Progenitor cell of endocrine pancreas (in vitro differentiated cells): ENCODE results near the gene L3MBTL4. TPM values are rescaled to one million over a fixed set of nuclear protein-coding genes. Genes with fewer than 3 reads are reported as not detected.

Source experiments
- DNase-seq: peaks from one replicate; pipeline ENCODE4 v3.0.0; 2021; ENCODE audit warnings: low spot score; ENCODE audit not compliant: unreplicated experiment
- H3K27ac Mint-ChIP-seq: 2 replicates; pipeline ENCODE4 v1.8.0; 2021; ENCODE audit warnings: mild to moderate bottlenecking, moderate library complexity, mixed read lengths
- H3K27me3 Mint-ChIP-seq: 2 replicates; pipeline ENCODE4 v1.8.0; 2021; ENCODE audit warnings: mixed read lengths
- H3K36me3 Mint-ChIP-seq: 2 replicates; pipeline ENCODE4 v1.8.0; 2022; ENCODE audit warnings: mixed read lengths; ENCODE audit not compliant: insufficient read depth
- H3K4me1 Mint-ChIP-seq: 2 replicates; pipeline ENCODE4 v1.8.0; 2021; ENCODE audit warnings: low read depth, mixed read lengths
- H3K4me3 Mint-ChIP-seq: 2 replicates; pipeline ENCODE4 v1.8.0; 2021; ENCODE audit warnings: low read depth, mild to moderate bottlenecking, moderate library complexity, mixed read lengths
- H3K9me3 Mint-ChIP-seq: 2 replicates; pipeline ENCODE4 v1.8.0; 2021; ENCODE audit warnings: low read depth, mixed read lengths
- CTCF ChIP-seq: fragments of 200-600 bp; sonication (generic); IDR thresholded peaks from one replicate; pipeline ENCODE4 v1.5.0; 2021; ENCODE audit warnings: antibody characterized with exemption, mild to moderate bottlenecking; ENCODE audit not compliant: unreplicated experiment
- total RNA-seq: library from RNA; stranded (reverse); gene quantifications from 2 replicates; pipeline ENCODE4 v1.2.1, GENCODE V29; 2021

Gene L3MBTL4
- total RNA-seq, 1 donor from 2014 or later, result 8.0 TPM

GRCh38 chr18:6255886-6256285 lies 158.8 kb downstream of the L3MBTL4 start:
- no peaks in the 10 kb centered on the region for H3K27me3 Mint-ChIP-seq
- no peak for DNase-seq
- TF ChIP-seq CTCF, result no peak
- H3K4me1 Mint-ChIP-seq, result peaks cover 12% of the 10 kb centered on the region
- no peak overlapping the region for H3K4me3 Mint-ChIP-seq
- no peak overlapping the region for H3K27ac Mint-ChIP-seq
- peaks cover 22% of the 10 kb centered on the region for H3K36me3 Mint-ChIP-seq
- H3K9me3 Mint-ChIP-seq, result peaks cover 20% of the 10 kb centered on the region

DNA sequence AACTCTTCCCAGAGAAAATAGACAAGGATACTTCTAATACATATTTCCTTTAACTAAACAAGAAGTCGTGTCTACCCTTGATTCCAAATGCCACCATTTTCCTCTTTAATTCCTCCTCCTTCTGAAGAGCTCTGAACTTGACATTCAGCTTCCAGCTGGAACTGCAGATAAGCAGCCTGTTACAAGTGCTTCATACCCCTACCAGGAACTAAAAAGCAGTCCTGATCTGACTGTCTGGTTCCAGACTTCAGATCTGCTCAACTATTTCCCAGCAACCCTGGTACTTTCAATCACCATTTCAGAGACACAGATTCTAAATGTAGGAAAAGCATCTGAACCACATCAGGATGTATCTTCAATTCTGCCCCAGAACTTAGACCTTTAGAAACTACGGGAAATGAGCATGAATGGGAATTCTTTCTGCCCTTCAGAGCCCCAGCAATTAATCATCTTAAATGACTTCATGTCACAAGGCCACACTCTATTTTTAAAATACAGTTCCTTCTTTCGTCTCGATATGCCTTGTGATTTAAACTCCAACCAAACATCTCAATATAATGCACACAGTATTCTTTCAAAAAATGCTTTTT lies 159.5 kb downstream of the L3MBTL4 start:
- H3K4me3 Mint-ChIP-seq, result no peak overlapping the region
- H3K4me1 Mint-ChIP-seq, result peaks cover 12% of the 10 kb centered on the region
- H3K9me3 Mint-ChIP-seq, result peaks cover 17% of the 10 kb centered on the region
- no peaks in the 10 kb centered on the region for H3K27me3 Mint-ChIP-seq
- no peak for TF ChIP-seq CTCF
- DNase-seq, result no peak
- H3K27ac Mint-ChIP-seq, result no peak overlapping the region
- peaks cover 20% of the 10 kb centered on the region for H3K36me3 Mint-ChIP-seq

DNA sequence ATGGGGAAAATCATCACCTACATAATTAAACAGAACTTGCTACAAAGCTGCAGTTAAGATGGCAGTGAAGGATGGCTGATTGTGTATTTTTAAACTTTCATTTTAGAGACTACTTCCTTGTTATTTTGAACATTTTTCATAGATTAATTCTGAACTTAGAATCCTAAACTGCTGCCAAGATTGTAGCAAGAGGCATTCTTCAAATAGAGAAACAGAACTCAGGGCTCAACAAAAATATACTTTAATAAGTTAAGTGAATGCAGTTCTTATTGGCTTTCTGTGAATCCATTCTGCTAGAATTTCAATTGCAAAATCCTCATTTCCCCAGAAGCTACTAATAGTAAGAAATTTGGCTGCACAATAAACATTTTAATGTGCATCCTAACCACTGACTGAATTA lies 160.3 kb downstream of the L3MBTL4 start:
- peaks cover 12% of the 10 kb centered on the region for H3K4me1 Mint-ChIP-seq
- no peak for TF ChIP-seq CTCF
- no peak for DNase-seq
- H3K27me3 Mint-ChIP-seq, result no peaks in the 10 kb centered on the region
- peak overlapping the region; percentile 29 for H3K27ac Mint-ChIP-seq
- H3K9me3 Mint-ChIP-seq, result peaks cover 11% of the 10 kb centered on the region
- no peak overlapping the region for H3K4me3 Mint-ChIP-seq
- peaks cover 14% of the 10 kb centered on the region for H3K36me3 Mint-ChIP-seq

GRCh38 chr18:6251084-6251483 lies 163.6 kb downstream of the L3MBTL4 start:
- no peak for TF ChIP-seq CTCF
- peaks cover 2% of the 10 kb centered on the region for H3K36me3 Mint-ChIP-seq
- peaks cover 12% of the 10 kb centered on the region for H3K4me1 Mint-ChIP-seq
- no peaks in the 10 kb centered on the region for H3K27me3 Mint-ChIP-seq
- DNase-seq, result no peak
- H3K4me3 Mint-ChIP-seq, result no peak overlapping the region
- H3K27ac Mint-ChIP-seq, result no peak overlapping the region
- H3K9me3 Mint-ChIP-seq, result no peaks in the 10 kb centered on the region

GRCh38 chr18:6249788-6250187 lies 164.9 kb downstream of the L3MBTL4 start:
- H3K4me3 Mint-ChIP-seq, result no peak overlapping the region
- H3K4me1 Mint-ChIP-seq, result peaks cover 2% of the 10 kb centered on the region
- peaks cover 2% of the 10 kb centered on the region for H3K36me3 Mint-ChIP-seq
- no peaks in the 10 kb centered on the region for H3K27me3 Mint-ChIP-seq
- no peak for TF ChIP-seq CTCF
- H3K9me3 Mint-ChIP-seq, result no peaks in the 10 kb centered on the region
- DNase-seq, result no peak
- H3K27ac Mint-ChIP-seq, result no peak overlapping the region
